Measurements from ENCODE around the gene RNF32.

GRCh38 chr7:156640949-156641485 lies 443 bp downstream of the RNF32 start:
- TF ChIP-seq, protein P1, sequence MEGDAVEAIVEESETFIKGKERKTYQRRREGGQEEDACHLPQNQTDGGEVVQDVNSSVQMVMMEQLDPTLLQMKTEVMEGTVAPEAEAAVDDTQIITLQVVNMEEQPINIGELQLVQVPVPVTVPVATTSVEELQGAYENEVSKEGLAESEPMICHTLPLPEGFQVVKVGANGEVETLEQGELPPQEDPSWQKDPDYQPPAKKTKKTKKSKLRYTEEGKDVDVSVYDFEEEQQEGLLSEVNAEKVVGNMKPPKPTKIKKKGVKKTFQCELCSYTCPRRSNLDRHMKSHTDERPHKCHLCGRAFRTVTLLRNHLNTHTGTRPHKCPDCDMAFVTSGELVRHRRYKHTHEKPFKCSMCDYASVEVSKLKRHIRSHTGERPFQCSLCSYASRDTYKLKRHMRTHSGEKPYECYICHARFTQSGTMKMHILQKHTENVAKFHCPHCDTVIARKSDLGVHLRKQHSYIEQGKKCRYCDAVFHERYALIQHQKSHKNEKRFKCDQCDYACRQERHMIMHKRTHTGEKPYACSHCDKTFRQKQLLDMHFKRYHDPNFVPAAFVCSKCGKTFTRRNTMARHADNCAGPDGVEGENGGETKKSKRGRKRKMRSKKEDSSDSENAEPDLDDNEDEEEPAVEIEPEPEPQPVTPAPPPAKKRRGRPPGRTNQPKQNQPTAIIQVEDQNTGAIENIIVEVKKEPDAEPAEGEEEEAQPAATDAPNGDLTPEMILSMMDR (IDR thresholded peaks at IDR 0.05; ENCODE audit: low read depth, low read length) = no peak
- TF ChIP-seq EZH2phosphoT487 (IDR thresholded peaks at IDR 0.05; ENCODE audit: low read depth) = no peak
